Tibial nerve (tissue), 4 donors: ENCODE measurements around the gene PFN3. TPM values are rescaled to one million over a fixed set of nuclear protein-coding genes. Genes with fewer than 3 reads are reported as not detected.

Source experiments
- DNase-seq, 2 donors: peaks; one replicate each; pipeline ENCODE4 v3.0.0-alpha.2; 2019; ENCODE audit warnings: low spot score in 2 of 2
- H3K27ac ChIP-seq, 4 donors: fragments of 200-600 bp; sonication (generic) in 3 of 4; one replicate each; pipeline ENCODE4 v1.5.1; 2017 to 2019; ENCODE audit warnings: mild to moderate bottlenecking in 1 of 4
- H3K27me3 ChIP-seq, 2 donors: fragments of 200-600 bp; sonication (generic) in 1 of 2; one replicate each; pipeline versions ENCODE4 v1.5.1 to v1.6.0; 2017 to 2019
- H3K36me3 ChIP-seq, 3 donors: fragments of 200-600 bp; sonication (generic); one replicate each; pipeline ENCODE4 v1.5.1; 2018 to 2019
- H3K4me1 ChIP-seq, 4 donors: fragments of 200-600 bp; sonication (generic) in 3 of 4; one replicate each; pipeline ENCODE4 v1.5.1; 2017 to 2019
- H3K4me3 ChIP-seq, 4 donors: fragments of 200-600 bp; sonication (generic) in 3 of 4; one replicate each; pipeline ENCODE4 v1.5.1; 2017 to 2019; ENCODE audit warnings: mild to moderate bottlenecking in 1 of 4, moderate library complexity in 1 of 4
- H3K9me3 ChIP-seq, 4 donors: fragments of 200-600 bp; sonication (generic) in 3 of 4; one replicate each; pipeline ENCODE4 v1.5.1; 2017 to 2019
- EP300 ChIP-seq, 2 donors: sonication (generic); formaldehyde crosslinking; IDR thresholded peaks; one replicate each; pipeline ENCODE4 v1.6.1; 2017; ENCODE audit warnings: antibody characterized with exemption in 2 of 2, mild to moderate bottlenecking in 1 of 2
- POLR2A ChIP-seq, 2 donors: fragments of 450-650 bp; IDR thresholded peaks; one replicate each; pipeline ENCODE4 v1.6.1; 2017; ENCODE audit warnings: antibody characterized with exemption in 2 of 2, mild to moderate bottlenecking in 2 of 2, moderate library complexity in 2 of 2
- WGBS, 2 donors: methylation state at CpG; one replicate each; pipeline ENCODE4 v1.1.5; 2018; 5-methylcytosine and 5-hydroxymethylcytosine counted together
- total RNA-seq, 4 donors: library from RNA; depleted of rRNA; stranded (reverse); fragments of >200 nt; gene quantifications; one replicate each; pipeline ENCODE4 v1.1.0, GENCODE V29; 2016
- TF ChIP-seq, protein P1 (sequence below), 5 experiments: fragments of 200-600 bp in 3 of 5; fragments of 450-650 bp in 2 of 5; sonication (generic) in 3 of 5; IDR thresholded peaks; one replicate each; pipeline ENCODE4 v1.5.1; 2016 to 2019; ENCODE audit warnings: antibody characterized with exemption in 5 of 5, mild to moderate bottlenecking in 3 of 5, moderate library complexity in 2 of 5

PFN3 gene
- total RNA-seq, 4 donors from 2014 or later = not detected

DNA sequence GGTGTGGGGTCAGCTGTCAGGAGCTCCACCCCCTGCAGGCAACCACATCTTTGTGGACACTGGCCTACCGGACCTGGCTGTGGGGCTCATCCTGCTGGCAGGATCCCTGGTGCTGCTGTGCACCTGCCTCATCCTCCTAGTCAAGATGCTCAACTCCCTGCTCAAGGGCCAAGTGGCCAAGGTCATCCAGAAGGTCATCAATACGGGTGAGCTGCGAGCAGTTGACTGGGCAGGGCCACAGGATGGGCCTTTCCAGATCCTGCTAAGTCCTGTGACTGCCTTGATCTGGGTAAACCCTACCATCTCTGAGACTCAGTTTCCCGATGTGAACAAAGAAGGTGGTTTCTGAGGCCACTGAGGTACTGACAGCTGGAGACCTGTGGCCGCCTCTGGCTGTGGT, 6.5 kb downstream of the PFN3 start:
- Histone ChIP-seq H3K4me3 (no peak overlapping the region), H3K27me3 (peaks cover 0 to 32% of the 10 kb centered on the region in 2 donors), H3K36me3 (no peaks in the 10 kb centered on the region), H3K4me1 (peaks cover 0 to 18% (median 0%) of the 10 kb centered on the region in 4 donors), H3K9me3 (no peaks in the 10 kb centered on the region), H3K27ac (no peak overlapping the region)
- TF ChIP-seq POLR2A (IDR thresholded peaks at IDR 0.05) (no peak), EP300 (IDR thresholded peaks at IDR 0.05) (no peak)
- TF ChIP-seq, protein P1, sequence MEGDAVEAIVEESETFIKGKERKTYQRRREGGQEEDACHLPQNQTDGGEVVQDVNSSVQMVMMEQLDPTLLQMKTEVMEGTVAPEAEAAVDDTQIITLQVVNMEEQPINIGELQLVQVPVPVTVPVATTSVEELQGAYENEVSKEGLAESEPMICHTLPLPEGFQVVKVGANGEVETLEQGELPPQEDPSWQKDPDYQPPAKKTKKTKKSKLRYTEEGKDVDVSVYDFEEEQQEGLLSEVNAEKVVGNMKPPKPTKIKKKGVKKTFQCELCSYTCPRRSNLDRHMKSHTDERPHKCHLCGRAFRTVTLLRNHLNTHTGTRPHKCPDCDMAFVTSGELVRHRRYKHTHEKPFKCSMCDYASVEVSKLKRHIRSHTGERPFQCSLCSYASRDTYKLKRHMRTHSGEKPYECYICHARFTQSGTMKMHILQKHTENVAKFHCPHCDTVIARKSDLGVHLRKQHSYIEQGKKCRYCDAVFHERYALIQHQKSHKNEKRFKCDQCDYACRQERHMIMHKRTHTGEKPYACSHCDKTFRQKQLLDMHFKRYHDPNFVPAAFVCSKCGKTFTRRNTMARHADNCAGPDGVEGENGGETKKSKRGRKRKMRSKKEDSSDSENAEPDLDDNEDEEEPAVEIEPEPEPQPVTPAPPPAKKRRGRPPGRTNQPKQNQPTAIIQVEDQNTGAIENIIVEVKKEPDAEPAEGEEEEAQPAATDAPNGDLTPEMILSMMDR (IDR thresholded peaks at IDR 0.05) = no peak
- 68 to 70% methylated on average over 4 to 5 of the region's 5 CpGs for WGBS, 2 donors
- DNase-seq = no peak

DNA sequence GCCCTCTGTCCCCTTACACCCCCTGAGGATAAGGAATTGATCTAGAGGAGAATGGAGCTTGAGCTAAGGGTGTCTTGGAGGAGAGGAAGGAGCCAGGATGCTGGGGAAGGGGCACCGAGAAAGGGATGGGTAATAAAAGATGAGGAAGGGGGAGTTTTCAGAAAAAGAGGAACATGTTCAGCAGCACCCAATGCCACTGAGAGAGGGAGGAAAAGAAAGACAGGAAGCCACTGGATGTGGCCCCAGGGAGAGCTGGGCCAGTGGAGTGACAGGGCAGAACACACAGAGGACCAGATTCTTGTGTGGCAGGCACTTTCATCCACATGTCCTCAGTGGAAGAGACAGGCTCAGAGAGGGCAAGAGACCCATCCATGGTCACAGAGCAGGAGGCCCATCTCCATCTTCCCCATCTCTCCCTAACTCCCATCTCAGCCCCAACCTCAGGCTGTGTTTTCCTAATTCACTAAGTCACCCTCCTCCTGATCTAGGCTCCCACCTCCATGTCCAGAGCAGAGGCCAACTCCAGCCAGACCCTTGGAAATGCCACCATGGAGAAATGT, 7.2 kb downstream of the PFN3 start:
- Histone ChIP-seq H3K9me3 (no peaks in the 10 kb centered on the region), H3K27me3 (peaks cover 0 to 30% of the 10 kb centered on the region in 2 donors), H3K4me1 (peaks cover 0 to 18% (median 0%) of the 10 kb centered on the region in 4 donors), H3K36me3 (no peaks in the 10 kb centered on the region), H3K27ac (no peak overlapping the region), H3K4me3 (no peak overlapping the region)
- WGBS, 2 donors = 43 to 54% methylated on average over 1 of the region's 1 CpG
- TF ChIP-seq POLR2A (IDR thresholded peaks at IDR 0.05) (no peak), EP300 (IDR thresholded peaks at IDR 0.05) (no peak)
- TF ChIP-seq, protein P1 (IDR thresholded peaks at IDR 0.05) = no peak
- no peak for DNase-seq

DNA sequence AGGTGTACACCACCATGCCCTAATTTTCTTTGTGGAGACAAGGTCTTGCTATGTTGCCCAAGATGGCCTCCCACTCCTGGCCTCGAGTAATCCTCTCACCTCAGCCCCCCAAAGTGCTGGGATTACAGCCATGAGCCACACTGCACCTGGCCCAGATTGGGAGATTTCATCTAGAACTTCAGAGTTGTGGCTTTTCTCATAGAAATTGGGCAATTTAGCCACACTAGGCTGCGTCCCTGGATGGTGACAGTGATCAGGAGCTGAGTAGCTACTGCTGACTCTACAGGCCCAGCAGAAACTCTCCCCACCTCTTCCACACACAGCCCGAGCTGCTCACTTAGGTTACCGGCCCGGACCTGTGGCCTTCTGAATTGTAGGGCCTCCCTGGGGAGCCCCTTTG, 7.7 kb downstream of the PFN3 start:
- TF ChIP-seq POLR2A (IDR thresholded peaks at IDR 0.05) = no peak
- TF ChIP-seq, protein P1 (IDR thresholded peaks at IDR 0.05) = no peak
- TF ChIP-seq EP300 (IDR thresholded peaks at IDR 0.05) = no peak
- H3K4me3 ChIP-seq = no peak overlapping the region
- H3K4me1 ChIP-seq = peaks cover 0 to 18% (median 0%) of the 10 kb centered on the region in 4 donors
- peaks cover 0 to 25% of the 10 kb centered on the region in 2 donors for H3K27me3 ChIP-seq
- 75 to 83% methylated on average over 4 to 5 of the region's 5 CpGs for WGBS, 2 donors
- no peak overlapping the region for H3K27ac ChIP-seq
- no peak for DNase-seq
- H3K9me3 ChIP-seq = no peaks in the 10 kb centered on the region
- no peaks in the 10 kb centered on the region for H3K36me3 ChIP-seq

DNA sequence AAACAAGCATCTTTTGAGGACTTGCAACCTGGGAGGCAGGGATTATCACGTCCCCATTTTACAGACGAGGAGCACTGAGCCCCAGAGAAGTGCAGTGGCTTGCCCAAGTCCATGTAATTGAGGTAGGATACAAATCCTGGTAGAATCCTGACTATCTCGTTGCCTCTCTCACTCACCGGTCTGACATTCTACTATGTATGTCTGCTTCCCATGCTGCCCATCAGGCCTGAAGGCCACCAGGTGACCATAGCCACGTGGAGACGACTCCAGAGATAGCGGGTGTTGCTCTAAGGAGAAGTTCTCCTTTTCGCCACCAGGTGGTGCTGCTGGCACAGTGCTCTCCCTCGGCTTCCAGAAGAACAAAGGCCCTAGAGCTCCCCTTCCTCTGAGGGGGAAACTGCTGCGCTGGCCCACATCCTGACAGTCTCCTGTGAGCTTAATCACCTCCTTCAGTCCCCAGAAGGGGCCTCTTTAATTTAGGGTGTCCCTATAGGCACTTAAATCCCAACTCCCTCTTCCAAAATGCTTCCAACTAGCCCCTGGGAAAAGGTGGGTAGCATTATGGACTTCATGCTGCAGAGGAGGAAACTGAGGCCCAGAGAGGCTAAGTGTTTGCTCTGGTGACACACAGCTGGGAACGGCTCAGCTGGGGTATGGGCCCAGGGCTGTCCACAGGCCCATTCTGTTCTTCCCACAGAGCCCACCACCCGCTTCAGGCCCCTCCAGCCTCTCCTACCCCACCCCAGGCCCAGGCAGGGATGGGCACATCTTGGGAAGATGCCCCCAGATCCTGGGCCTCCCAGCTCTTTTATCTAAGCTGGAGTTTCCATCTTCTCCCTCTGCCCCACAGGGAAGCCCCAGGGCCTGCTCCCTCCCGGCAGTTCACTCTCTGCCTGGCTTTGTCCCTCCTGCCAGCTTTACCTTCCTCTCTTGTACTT, 9.8 kb downstream of the PFN3 start:
- peak; percentile 77 to 87 for DNase-seq
- peaks cover 0 to 13% of the 10 kb centered on the region in 2 donors for H3K27me3 ChIP-seq
- H3K27ac ChIP-seq = no peak overlapping the region
- H3K9me3 ChIP-seq = no peaks in the 10 kb centered on the region
- TF ChIP-seq, protein P1 (IDR thresholded peaks at IDR 0.05) = peak; percentile 95 to 98 (median 96)
- TF ChIP-seq EP300 (IDR thresholded peaks at IDR 0.05) = peak in 1 of 2 donors; percentile 17
- TF ChIP-seq POLR2A (IDR thresholded peaks at IDR 0.05) = no peak
- no peaks in the 10 kb centered on the region for H3K36me3 ChIP-seq
- 18 to 27% methylated on average over 13 of the region's 13 CpGs for WGBS, 2 donors
- H3K4me1 ChIP-seq = peaks cover 0 to 18% (median 0%) of the 10 kb centered on the region in 4 donors
- H3K4me3 ChIP-seq = no peak overlapping the region
